CD4-positive, alpha-beta T cell treated with Interleukin-21 for 1 hour (primary cell): ENCODE measurements around the gene SLAMF1.
A peak's percentile ranks its signal among the peaks of the same experiment; 100 is the strongest.
"Not testable (repeated sequence)": the region's sequence is repeated elsewhere in the genome, so short reads cannot be mapped to it uniquely, and the experiment has no call there.

Experiments used
- DNase-seq: peaks from one replicate; pipeline ENCODE4 v3.0.0-alpha.2; 2020

The SLAMF1 gene

GRCh38 chr1:160664573-160665051 is 17.8 kb upstream of the SLAMF1 start:
- DNase-seq = peak; percentile 71

GRCh38 chr1:160662910-160663309 is 16.1 kb upstream of the SLAMF1 start:
- DNase-seq = no peak

DNA sequence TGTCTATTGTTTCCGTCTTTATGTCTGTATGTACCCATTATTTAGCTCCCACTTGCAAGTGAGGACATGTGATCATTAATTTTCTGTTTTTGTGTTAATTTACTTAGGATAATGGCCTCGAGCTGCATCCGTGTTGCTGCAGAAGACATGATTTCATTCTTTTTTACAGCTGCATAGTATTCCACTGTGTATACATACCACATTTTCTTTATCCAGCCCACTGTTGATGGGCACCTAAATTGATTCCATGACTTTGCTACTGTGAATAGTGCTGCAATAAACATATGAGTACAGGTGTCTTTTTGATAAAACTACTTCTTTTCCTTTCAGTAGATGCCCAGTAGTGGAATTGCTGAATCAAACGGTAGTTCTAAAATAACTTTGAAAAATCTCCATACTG is 12.7 kb upstream of the SLAMF1 start:
- DNase-seq = no peak

GRCh38 chr1:160658814-160659193 is 12.0 kb upstream of the SLAMF1 start:
- no peak for DNase-seq

DNA sequence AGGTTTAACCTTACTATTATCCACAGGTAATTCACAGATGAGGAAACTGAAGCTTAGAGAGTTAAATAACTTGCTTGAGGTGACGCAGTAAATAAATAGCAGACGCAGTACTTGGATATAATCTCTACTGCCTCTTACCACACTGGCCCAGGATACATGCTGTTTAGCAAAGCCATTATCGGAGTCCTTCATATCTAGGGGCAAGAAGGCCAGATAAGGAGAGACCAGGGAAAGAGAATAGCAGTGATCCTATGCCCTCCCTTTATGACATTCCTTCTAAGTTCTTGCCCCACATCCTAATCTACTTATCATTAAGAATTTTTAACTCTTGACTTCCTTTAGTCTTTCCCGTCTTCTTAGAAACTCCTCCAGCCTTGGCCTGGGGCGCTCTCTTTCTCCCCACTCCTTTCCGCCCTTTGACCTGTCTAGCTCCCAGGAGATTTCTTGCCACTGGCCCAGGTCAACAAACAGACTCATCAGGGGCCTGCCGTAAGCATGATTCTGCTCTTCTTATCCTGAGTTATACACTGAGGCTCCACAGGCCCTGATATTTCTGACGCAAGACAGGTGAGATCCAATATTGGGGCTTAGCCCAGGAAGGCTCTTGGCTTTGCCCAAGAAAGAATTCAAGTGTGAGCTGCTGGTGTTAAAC is 11.4 kb upstream of the SLAMF1 start:
- DNase-seq = no peak

GRCh38 chr1:160657250-160657781 is 10.5 kb upstream of the SLAMF1 start:
- DNase-seq = no peak

DNA sequence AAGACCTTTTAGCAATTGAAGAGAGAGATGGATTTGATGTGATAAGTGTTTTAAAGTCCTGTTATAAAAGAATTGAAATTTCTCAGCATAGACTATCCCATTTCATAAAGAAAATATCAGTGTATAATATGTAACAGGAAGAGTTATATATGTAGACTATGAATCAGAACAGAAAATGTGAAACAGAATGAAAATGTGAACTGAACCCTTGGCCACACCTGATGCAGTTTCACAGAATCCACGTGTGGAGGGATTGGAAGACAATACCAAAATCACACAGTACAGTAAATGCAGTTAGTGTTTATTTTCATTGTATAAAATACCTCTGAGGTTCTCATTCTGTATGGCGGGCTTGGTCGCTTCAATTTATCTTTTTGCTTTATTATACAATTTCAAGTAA is 9.9 kb upstream of the SLAMF1 start:
- no peak for DNase-seq

DNA sequence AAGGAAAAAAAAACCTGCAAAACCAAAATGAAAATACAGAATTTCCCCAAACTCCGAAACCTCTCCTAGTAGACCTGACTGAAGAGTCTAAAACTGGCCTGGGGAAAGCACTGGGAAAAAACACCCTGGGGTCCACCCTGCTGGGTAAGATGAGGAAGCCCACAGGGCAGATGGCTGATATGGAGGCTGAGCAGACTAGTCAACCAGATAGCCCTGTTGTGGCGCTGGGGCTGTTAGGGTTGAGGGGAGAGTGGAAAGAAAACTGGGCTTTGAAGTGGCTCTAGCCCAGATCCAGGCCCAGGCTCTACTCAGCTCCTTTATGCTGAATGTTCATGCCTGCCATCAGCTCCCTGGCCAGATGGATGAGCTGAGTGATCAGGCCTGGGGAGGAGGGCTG is 6.8 kb upstream of the SLAMF1 start:
- DNase-seq = no peak

DNA sequence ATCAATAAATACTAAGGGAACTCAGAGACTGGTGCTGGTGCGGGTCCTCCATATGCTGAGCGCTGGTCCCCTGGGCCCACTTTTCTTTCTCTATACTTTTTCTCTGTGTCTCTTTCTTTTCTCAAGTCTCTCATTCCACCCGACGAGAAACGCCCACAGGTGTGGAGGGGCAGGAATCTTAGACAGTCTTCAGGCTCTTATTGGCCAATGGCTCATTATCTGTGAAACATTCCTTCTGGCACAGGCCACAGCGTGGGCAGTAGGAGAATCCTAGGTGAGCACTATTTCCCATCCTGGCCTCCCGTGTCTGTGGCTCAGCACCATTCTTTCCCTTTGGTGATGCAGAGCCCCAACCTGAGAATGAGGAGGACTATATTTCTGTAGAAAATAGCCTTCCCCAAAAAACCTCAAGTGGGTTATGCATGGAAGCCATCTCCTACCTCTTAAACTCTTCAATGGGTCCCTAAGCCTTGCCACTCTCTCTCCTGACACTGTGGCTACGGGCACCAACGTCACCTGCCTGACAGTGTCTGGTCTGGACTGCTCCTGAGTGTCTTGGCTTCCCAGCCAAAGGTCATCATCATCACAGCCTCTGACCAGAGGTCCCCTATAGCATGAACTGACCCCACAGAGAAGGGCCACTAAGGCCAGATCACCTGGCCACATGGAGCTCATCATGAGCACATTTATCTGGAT is 6.2 kb upstream of the SLAMF1 start:
- no peak for DNase-seq

GRCh38 chr1:160652065-160652641 is 5.3 kb upstream of the SLAMF1 start:
- DNase-seq = not testable (repeated sequence)

DNA sequence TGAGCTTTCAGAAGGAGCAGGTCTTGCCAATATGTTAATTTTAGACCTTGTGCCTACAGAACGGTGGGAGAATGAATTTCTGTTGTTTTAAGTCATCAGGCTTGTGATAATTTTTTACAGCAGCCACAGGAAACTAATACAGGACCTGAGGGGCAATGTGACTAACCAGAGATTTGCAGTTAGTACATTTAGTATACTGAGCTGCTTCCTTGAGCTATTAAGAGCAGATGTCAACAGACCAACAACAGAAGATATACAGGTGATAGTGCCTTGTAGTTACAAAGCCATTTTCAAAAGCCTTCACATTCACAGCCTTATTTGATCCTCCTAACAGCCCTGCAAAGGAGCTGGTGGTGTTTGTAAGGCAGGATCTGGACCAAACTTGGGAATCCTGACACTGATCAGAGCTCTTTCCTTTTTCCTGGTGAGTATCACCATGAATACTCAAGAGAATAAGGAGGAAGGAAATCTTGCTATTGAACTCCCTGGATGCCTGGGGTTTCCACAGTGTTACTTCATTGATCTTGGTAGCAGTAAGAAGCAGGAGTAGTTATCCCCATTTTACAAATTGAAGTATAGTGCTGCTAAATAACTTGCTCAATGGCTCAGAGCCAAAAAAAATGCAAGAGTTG is 4.7 kb upstream of the SLAMF1 start:
- DNase-seq = no peak

DNA sequence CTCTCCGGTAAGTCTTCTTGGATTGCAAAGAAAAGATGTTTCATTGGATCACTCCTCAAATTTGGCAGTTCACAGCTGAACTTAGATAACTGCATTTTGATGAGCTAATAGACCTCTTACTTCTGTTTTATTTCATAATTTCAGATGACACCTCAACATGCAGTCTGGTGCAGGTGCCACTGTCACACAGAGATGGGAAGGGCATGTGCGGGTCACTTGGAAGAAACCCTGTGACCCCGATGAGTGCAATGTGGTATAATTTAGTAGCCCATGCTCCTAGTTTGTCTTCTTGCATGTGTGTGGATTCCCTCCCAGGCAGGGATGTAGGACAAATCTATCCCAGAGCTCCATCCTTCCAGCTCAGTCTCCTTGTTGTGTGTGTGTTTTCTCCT is 481 bp upstream of the SLAMF1 start:
- no peak for DNase-seq

DNA sequence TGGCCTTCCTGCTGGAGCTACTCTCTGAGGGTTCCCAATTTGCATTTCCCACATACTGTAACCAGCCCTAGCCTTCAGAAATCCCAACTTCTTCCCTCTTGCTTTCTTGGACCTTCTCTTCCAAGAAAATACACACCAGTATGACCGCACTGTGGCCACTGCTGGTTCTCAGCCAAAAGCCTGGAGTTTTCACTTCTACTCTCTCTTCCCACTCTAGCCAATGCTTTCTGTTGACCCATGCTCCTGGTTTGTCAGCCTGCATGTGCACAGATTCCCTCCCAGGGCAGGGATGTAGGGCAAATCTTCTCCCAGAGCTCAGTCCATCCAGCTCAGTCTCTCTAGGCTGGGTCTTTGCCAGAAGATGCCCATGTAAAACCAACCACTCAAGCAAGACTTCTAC is 664 bp downstream of the SLAMF1 start:
- no peak for DNase-seq

GRCh38 chr1:160645386-160646130 is 1.3 kb downstream of the SLAMF1 start:
- no peak for DNase-seq

DNA sequence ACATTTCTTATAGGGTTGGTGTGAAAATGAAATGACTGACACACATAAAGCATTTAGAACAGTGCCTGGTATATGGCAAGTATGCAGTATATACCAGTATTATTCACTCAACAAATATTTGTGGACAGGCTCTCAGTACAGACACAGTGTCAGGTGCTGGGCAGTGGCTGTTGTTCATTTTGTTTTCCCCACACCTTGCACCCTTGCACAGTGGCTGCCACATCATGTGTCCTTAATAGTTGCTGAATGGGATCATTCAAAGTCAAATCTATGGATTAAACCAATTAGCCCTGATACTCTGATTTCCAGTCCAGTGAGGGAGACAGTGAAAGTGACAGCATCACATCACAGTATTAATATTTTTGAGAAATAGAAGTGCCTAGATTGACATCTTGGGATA is 2.4 kb downstream of the SLAMF1 start:
- DNase-seq = no peak

GRCh38 chr1:160643138-160643537 is 3.7 kb downstream of the SLAMF1 start:
- DNase-seq = no peak

- no peak for DNase-seq
Observed at GRCh38 chr1:160642281-160642644, 4.6 kb downstream of the SLAMF1 start.

GRCh38 chr1:160641323-160642280 is 5.2 kb downstream of the SLAMF1 start:
- DNase-seq = no peak

DNA sequence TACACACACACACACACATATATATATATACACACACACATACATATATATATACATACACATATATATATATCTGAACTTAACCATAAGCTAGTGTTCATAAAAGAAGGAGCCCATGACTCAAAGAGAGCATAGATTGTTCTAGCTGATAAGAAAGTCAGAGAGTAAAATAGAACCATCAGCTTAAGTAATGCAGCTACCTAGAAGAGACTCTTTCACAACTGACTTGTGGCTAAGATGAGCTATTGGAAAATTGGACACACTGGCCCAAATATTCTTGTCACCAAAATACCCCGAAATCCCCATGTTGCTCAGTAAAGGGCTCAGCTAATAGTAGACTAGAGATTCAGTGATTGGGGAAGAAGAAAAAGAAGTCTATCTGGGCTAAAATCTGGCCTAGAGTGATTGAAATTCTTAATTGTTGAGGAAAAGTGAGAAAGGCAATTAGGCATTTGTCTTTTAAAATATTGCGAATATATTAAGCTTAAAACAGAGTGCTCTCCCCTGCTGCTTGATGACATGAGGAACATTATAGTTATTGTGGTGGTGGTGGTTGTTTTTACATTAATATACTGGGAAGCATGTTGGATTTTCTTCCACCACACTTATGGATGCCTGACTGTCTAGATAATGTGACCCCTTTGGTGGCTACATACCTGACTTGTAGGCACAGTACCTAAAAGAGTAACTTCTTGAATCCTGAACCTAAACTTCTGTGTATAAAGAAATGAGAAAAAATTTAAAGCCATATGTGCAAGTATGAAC is 6.3 kb downstream of the SLAMF1 start:
- DNase-seq = peak; percentile 61

GRCh38 chr1:160639652-160640051 is 7.2 kb downstream of the SLAMF1 start:
- no peak for DNase-seq

DNA sequence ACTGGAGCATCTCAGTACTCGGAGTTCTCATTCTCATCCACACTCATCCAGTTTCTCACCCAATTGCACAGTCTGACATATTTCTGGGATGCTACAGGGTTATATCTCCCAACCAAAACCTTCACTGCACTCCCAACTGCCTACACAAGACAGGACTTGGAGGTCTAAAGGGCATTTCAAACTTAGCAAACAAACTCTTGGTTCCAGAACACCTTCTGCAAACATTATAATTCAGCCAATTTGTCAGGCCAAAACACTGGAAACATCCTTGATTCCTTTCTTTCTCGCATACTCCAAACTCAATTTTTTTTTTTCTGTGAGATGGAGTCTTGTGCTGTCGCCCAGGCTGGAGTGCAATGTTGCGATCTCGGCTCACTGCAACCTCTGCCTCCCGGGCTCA is 7.9 kb downstream of the SLAMF1 start:
- no peak for DNase-seq
